ENCODE results near the gene GADL1. TPM values are rescaled to one million over a fixed set of nuclear protein-coding genes. Genes with fewer than 3 reads are reported as not detected.

The GADL1 gene
- total RNA-seq, 1 experiment from 2014 or later, result not detected

DNA sequence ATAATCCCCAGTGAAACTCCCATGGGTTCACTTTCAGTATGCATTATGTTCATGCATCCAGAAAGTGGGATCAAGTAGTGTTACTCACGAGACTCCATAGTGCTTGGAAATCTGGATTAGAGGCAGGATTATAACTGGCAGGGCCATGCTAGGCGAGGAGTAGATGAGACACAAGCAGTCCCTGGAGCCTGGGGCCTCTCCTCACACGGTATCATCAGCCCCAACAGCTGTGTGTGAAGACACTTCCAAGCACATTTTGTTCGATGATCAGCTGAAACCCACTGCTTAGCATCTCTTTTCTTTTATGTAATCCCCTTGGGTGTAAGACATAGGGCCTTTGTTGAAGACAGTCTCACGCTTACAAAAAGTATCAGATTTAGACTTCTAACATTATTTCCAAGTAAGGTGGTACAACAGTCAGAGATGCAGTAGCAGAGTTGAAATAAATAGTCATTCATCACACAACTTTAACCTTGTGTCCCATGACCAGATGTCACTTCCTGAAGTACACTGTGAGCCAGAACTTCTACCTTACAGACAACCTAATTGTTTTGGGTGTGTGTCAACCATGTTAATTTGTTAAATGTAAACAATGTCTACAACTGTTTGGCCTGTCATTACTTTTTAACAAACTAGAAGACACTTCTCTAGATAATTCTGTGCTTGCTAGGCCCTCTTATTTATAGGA lies 116.9 kb downstream of the GADL1 start:
- ChIA-PET CTCF (no interaction called here), RAD21 (ENCODE audit: low non-redundant PET in 1 of 2, low total read pairs in 2 of 2, uncharacterized antibody in 2 of 2, unreplicated experiment in 2 of 2) (no interaction called here), POLR2A (no interaction called here)
- H3K9me3 ChIP-seq (ENCODE audit: control insufficient read depth in 1 of 2, insufficient read depth in 1 of 2, low read depth in 1 of 2, low read length in 2 of 2), result no peaks in the 10 kb centered on the region
- H3K9me2 ChIP-seq (ENCODE audit: insufficient read depth), result no peaks in the 10 kb centered on the region
- H3K27ac ChIP-seq (ENCODE audit: low read depth, low read length), result no peak overlapping the region
- H3K4me3 ChIP-seq (replicated peaks in 1 of 2; ENCODE audit: low read depth in 1 of 2, low read length in 2 of 2), result no peak overlapping the region
- no peak overlapping the region for H3K4me2 ChIP-seq (ENCODE audit: low read length)
- H3K4me1 ChIP-seq (ENCODE audit: control insufficient read depth in 1 of 2, insufficient read depth in 2 of 2, low read length in 2 of 2), result no peaks in the 10 kb centered on the region
- BruUV-seq (replicated peaks), result no TSS peak
- no peaks in the 10 kb centered on the region for H3K79me2 ChIP-seq (ENCODE audit: insufficient read depth, low read length)
- H3K27me3 ChIP-seq (ENCODE audit: insufficient read depth, low read length), result no peaks in the 10 kb centered on the region
- DNase-seq (ENCODE audit: low read depth, low spot score) (no peak), ATAC-seq (no peak)
- TF ChIP-seq, protein P1, sequence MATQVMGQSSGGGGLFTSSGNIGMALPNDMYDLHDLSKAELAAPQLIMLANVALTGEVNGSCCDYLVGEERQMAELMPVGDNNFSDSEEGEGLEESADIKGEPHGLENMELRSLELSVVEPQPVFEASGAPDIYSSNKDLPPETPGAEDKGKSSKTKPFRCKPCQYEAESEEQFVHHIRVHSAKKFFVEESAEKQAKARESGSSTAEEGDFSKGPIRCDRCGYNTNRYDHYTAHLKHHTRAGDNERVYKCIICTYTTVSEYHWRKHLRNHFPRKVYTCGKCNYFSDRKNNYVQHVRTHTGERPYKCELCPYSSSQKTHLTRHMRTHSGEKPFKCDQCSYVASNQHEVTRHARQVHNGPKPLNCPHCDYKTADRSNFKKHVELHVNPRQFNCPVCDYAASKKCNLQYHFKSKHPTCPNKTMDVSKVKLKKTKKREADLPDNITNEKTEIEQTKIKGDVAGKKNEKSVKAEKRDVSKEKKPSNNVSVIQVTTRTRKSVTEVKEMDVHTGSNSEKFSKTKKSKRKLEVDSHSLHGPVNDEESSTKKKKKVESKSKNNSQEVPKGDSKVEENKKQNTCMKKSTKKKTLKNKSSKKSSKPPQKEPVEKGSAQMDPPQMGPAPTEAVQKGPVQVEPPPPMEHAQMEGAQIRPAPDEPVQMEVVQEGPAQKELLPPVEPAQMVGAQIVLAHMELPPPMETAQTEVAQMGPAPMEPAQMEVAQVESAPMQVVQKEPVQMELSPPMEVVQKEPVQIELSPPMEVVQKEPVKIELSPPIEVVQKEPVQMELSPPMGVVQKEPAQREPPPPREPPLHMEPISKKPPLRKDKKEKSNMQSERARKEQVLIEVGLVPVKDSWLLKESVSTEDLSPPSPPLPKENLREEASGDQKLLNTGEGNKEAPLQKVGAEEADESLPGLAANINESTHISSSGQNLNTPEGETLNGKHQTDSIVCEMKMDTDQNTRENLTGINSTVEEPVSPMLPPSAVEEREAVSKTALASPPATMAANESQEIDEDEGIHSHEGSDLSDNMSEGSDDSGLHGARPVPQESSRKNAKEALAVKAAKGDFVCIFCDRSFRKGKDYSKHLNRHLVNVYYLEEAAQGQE (IDR thresholded peaks at IDR 0.05; ENCODE audit: low read depth), result no peak
- H3K36me3 ChIP-seq (ENCODE audit: control insufficient read depth in 1 of 2, insufficient read depth in 2 of 2, low read length in 2 of 2), result no peaks in the 10 kb centered on the region
- H3K9ac ChIP-seq (ENCODE audit: low read length), result no peak overlapping the region
- H2AFZ ChIP-seq (ENCODE audit: low read depth, low read length, poor library complexity, severe bottlenecking), result no peak overlapping the region
- intact Hi-C loops (cut with micrococcal nuclease), result no loop called here
- no peaks in the 10 kb centered on the region for H4K20me1 ChIP-seq (ENCODE audit: insufficient read depth)

DNA sequence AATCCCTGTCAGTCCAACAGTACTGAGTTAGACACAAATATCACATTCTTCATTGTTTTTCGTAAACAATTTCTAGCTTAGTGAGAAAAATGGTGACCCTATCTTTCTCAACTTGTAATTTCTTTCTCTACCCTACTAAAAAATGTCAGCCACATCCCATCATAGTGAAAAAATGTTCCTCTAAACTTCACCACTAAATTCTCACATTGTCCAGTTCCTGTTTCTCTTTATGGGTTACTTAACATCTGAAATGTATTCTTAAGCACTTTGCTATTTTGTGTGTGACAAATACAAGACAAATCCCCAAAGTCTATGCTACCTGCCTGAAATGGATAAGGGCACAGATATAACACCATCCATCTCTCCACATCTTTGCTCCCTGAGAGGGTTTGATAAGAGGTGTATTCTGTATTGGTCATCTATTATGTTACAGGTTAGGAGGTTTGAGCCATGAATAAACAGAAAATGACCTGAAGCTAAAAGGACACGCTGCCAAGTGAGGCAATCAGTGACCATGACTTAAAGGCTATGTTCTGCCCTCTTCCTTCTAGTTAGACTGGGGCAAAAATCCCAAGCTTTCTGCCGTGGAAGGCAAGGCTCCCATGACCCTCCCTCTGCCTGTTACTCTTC lies 118.2 kb downstream of the GADL1 start:
- Histone ChIP-seq H3K9me3 (ENCODE audit: control insufficient read depth in 1 of 2, insufficient read depth in 1 of 2, low read depth in 1 of 2, low read length in 2 of 2) (no peaks in the 10 kb centered on the region), H3K4me1 (ENCODE audit: control insufficient read depth in 1 of 2, insufficient read depth in 2 of 2, low read length in 2 of 2) (no peaks in the 10 kb centered on the region), H3K9me2 (ENCODE audit: insufficient read depth) (no peaks in the 10 kb centered on the region), H3K27me3 (ENCODE audit: insufficient read depth, low read length) (no peaks in the 10 kb centered on the region), H3K79me2 (ENCODE audit: insufficient read depth, low read length) (no peaks in the 10 kb centered on the region), H3K27ac (ENCODE audit: low read depth, low read length) (no peak overlapping the region), H3K36me3 (ENCODE audit: control insufficient read depth in 1 of 2, insufficient read depth in 2 of 2, low read length in 2 of 2) (no peaks in the 10 kb centered on the region), H3K4me2 (ENCODE audit: low read length) (no peak overlapping the region), H3K9ac (ENCODE audit: low read length) (no peak overlapping the region), H2AFZ (ENCODE audit: low read depth, low read length, poor library complexity, severe bottlenecking) (no peak overlapping the region), H4K20me1 (ENCODE audit: insufficient read depth) (no peaks in the 10 kb centered on the region), H3K4me3 (replicated peaks in 1 of 2; ENCODE audit: low read depth in 1 of 2, low read length in 2 of 2) (no peak overlapping the region)
- intact Hi-C loops (cut with micrococcal nuclease), result no loop called here
- ChIA-PET POLR2A (no interaction called here), CTCF (no interaction called here), RAD21 (ENCODE audit: low non-redundant PET in 1 of 2, low total read pairs in 2 of 2, uncharacterized antibody in 2 of 2, unreplicated experiment in 2 of 2) (interaction anchor here in 1 of 2 experiments (1.1 kb wide), 1 partner anchor 356 kb away, joined by 3 read pairs; no protein-coding TSS in a partner anchor)
- ATAC-seq (no peak), DNase-seq (ENCODE audit: low read depth, low spot score) (no peak)
- no TSS peak for BruUV-seq (replicated peaks)
- TF ChIP-seq ATF3 (IDR thresholded peaks at IDR 0.05) (no peak), FOSL1 (IDR thresholded peaks at IDR 0.05; ENCODE audit: low read depth) (no peak), SRF (IDR thresholded peaks at IDR 0.05; ENCODE audit: low read depth) (no peak), YY1 (IDR thresholded peaks at IDR 0.05; ENCODE audit: extremely low read depth, insufficient replicate concordance, low read depth, low read length) (no peak), TCF7L2 (IDR thresholded peaks at IDR 0.05; ENCODE audit: borderline replicate concordance, extremely low read depth, insufficient read depth, insufficient read length) (no peak), CTCF (IDR thresholded peaks at IDR 0.05 in 2 of 3, conservative IDR thresholded peaks at IDR 0.05 in 1 of 3; ENCODE audit: borderline replicate concordance in 1 of 3, insufficient read depth in 1 of 3, low read depth in 2 of 3, low read length in 2 of 3) (no peak), SP1 (IDR thresholded peaks at IDR 0.05; ENCODE audit: low read depth) (no peak)
- TF ChIP-seq, protein P2, sequence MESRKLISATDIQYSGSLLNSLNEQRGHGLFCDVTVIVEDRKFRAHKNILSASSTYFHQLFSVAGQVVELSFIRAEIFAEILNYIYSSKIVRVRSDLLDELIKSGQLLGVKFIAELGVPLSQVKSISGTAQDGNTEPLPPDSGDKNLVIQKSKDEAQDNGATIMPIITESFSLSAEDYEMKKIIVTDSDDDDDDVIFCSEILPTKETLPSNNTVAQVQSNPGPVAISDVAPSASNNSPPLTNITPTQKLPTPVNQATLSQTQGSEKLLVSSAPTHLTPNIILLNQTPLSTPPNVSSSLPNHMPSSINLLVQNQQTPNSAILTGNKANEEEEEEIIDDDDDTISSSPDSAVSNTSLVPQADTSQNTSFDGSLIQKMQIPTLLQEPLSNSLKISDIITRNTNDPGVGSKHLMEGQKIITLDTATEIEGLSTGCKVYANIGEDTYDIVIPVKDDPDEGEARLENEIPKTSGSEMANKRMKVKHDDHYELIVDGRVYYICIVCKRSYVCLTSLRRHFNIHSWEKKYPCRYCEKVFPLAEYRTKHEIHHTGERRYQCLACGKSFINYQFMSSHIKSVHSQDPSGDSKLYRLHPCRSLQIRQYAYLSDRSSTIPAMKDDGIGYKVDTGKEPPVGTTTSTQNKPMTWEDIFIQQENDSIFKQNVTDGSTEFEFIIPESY (IDR thresholded peaks at IDR 0.05; ENCODE audit: extremely low read depth, insufficient replicate concordance, low read length), result no peak
